Measurements from ENCODE around the gene KLHL26. TPM values are rescaled to one million over a fixed set of nuclear protein-coding genes. Genes with fewer than 3 reads are reported as not detected.

The KLHL26 gene
- total RNA-seq, 1 experiment from 2014 or later = 10.7 TPM

DNA sequence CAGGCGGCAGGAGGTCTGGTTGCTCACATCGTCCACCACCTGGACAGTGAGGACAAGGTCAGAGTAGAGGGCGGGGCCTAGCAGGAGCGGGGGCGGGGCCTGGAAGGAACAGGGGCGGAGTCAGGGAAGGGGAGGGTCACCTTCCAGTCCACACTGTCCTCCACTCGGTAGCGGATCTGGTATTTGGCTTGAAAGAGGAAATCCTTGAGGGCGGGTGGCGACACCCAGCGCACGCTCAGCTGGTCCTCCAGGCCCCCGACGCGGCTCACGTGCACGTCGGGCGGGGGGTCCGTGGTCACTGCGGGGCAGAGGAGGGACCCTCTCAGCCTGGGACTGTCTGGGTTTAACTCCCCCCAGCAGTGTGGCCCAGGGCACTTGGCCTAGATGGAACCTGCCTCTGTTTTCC lies 40.1 kb upstream of the KLHL26 start:
- Histone ChIP-seq H3K79me2 (ENCODE audit: insufficient read depth, low read length) (no peaks in the 10 kb centered on the region), H3K56ac (ENCODE audit: insufficient read length, low read depth, low read length) (no peak overlapping the region), H3K9ac (ENCODE audit: extremely low read depth, insufficient read length, low read length) (no peak overlapping the region), H3K18ac (ENCODE audit: insufficient read length, low read depth, low read length) (no peak overlapping the region), H3K4me2 (ENCODE audit: insufficient read depth, insufficient read length, low read length) (peak overlapping the region; percentile 42), H2BK20ac (ENCODE audit: low read depth, low read length, poor library complexity, severe bottlenecking) (no peak overlapping the region), H3K4ac (ENCODE audit: low read depth, low read length) (no peak overlapping the region), H3K79me1 (ENCODE audit: insufficient read depth, low read depth, low read length, poor library complexity, severe bottlenecking) (no peaks in the 10 kb centered on the region), H3T11ph (ENCODE audit: low read length) (no peak overlapping the region), H4K5ac (ENCODE audit: insufficient read length, low read depth, low read length) (no peak overlapping the region), H2BK120ac (ENCODE audit: low read depth, low read length, poor library complexity, severe bottlenecking) (no peak overlapping the region), H3K14ac (ENCODE audit: insufficient read depth, low read length) (no peak overlapping the region; the same call in 1 of the 2 replicates), H3K23ac (ENCODE audit: insufficient read length, low read depth, low read length) (no peak overlapping the region), H2AFZ (ENCODE audit: low read length) (no peak overlapping the region), H3K27ac (ENCODE audit: insufficient read length, low read depth, low read length) (no peak overlapping the region), H2BK5ac (ENCODE audit: insufficient read length, low read length) (no peak overlapping the region), H2BK12ac (ENCODE audit: insufficient read length, low read depth, low read length) (no peak overlapping the region), H4K8ac (replicated peaks; ENCODE audit: insufficient read length, low read depth, low read length) (no peak overlapping the region), H4K91ac (ENCODE audit: insufficient read length, low read depth, low read length) (no peak overlapping the region), H2BK15ac (ENCODE audit: low read depth, low read length) (no peak overlapping the region), H4K20me1 (ENCODE audit: control insufficient read depth, insufficient read depth, insufficient read length) (no peaks in the 10 kb centered on the region), H3K23me2 (ENCODE audit: insufficient read length, low read depth, low read length, poor library complexity, severe bottlenecking) (peaks cover 13% of the 10 kb centered on the region), H3K9me3 (ENCODE audit: control insufficient read depth, low read depth, low read length) (no peaks in the 10 kb centered on the region), H3K27me3 (ENCODE audit: insufficient read depth, low read length) (no peaks in the 10 kb centered on the region; the same call in 1 of the 2 replicates), H3K4me1 (ENCODE audit: insufficient read depth, low read length) (peaks cover 6% of the 10 kb centered on the region; the same call in 1 of the 2 replicates), H2AK5ac (ENCODE audit: insufficient read length, low read length) (no peak overlapping the region)
- peaks cover 44% of the 10 kb centered on the region for H3K27me3 Mint-ChIP-seq (ENCODE audit: low read depth)
- H3K4me3 Mint-ChIP-seq = peak overlapping the region; percentile 13 to 21; a peak in 1 of 5 replicates
- 0 out of 7 replicates have a peak overlapping the region, but pooled peaks of 1 of the 3 experiments have one; percentile 18 for H3K27ac Mint-ChIP-seq
- WGBS (ENCODE audit: extremely low coverage, insufficient read length, low lambda C conversion rate) = no CpG with 5 or more reads among the region's 21 CpGs
- no peaks in the 10 kb centered on the region; a peak in 1 of 5 replicates for H3K9me3 Mint-ChIP-seq
- TF ChIP-seq, protein P1, sequence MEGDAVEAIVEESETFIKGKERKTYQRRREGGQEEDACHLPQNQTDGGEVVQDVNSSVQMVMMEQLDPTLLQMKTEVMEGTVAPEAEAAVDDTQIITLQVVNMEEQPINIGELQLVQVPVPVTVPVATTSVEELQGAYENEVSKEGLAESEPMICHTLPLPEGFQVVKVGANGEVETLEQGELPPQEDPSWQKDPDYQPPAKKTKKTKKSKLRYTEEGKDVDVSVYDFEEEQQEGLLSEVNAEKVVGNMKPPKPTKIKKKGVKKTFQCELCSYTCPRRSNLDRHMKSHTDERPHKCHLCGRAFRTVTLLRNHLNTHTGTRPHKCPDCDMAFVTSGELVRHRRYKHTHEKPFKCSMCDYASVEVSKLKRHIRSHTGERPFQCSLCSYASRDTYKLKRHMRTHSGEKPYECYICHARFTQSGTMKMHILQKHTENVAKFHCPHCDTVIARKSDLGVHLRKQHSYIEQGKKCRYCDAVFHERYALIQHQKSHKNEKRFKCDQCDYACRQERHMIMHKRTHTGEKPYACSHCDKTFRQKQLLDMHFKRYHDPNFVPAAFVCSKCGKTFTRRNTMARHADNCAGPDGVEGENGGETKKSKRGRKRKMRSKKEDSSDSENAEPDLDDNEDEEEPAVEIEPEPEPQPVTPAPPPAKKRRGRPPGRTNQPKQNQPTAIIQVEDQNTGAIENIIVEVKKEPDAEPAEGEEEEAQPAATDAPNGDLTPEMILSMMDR (conservative IDR thresholded peaks at IDR 0.05) = no peak
- DNase-seq = peak; percentile 92
- peaks cover 0 to 5% (median 0%) of the 10 kb centered on the region in 3 experiments; a peak in 2 of 7 replicates for H3K36me3 Mint-ChIP-seq (ENCODE audit: insufficient read depth in 1 of 3, low read depth in 3 of 3)
- H3K4me1 Mint-ChIP-seq = peaks cover 27 to 38% of the 10 kb centered on the region in 2 experiments

All from H9 (cell line).